ENCODE results near the gene AOPEP. TPM values are rescaled to one million over a fixed set of nuclear protein-coding genes. Genes with fewer than 3 reads are reported as not detected.
"Not testable (repeated sequence)": the region's sequence is repeated elsewhere in the genome, so short reads cannot be mapped to it uniquely, and the experiment has no call there.

The AOPEP gene
- total RNA-seq, 1 donor from 2014 or later: 22.1 TPM

GRCh38 chr9:94956731-94957130 lies 230.2 kb downstream of the AOPEP start:
- H3K9me3 Mint-ChIP-seq (ENCODE audit: unreplicated experiment): no peaks in the 10 kb centered on the region
- H3K4me3 Mint-ChIP-seq (ENCODE audit: unreplicated experiment): no peak overlapping the region
- H3K4me1 Mint-ChIP-seq (ENCODE audit: unreplicated experiment): peaks cover 13% of the 10 kb centered on the region
- no peak for TF ChIP-seq CTCF (IDR thresholded peaks at IDR 0.05; ENCODE audit: unreplicated experiment)
- H3K27ac Mint-ChIP-seq (ENCODE audit: unreplicated experiment): no peak overlapping the region
- no peak for DNase-seq (ENCODE audit: low spot score)
- no peaks in the 10 kb centered on the region for H3K36me3 Mint-ChIP-seq (ENCODE audit: low read depth, unreplicated experiment)
- H3K27me3 Mint-ChIP-seq (ENCODE audit: unreplicated experiment): peaks cover 3% of the 10 kb centered on the region

GRCh38 chr9:94960964-94961363 lies 234.5 kb downstream of the AOPEP start:
- Mint-ChIP-seq H3K4me3 (ENCODE audit: unreplicated experiment) (no peak overlapping the region), H3K36me3 (ENCODE audit: low read depth, unreplicated experiment) (no peaks in the 10 kb centered on the region), H3K27ac (ENCODE audit: unreplicated experiment) (no peak overlapping the region), H3K27me3 (ENCODE audit: unreplicated experiment) (peaks cover 3% of the 10 kb centered on the region), H3K9me3 (ENCODE audit: unreplicated experiment) (no peaks in the 10 kb centered on the region), H3K4me1 (ENCODE audit: unreplicated experiment) (no peaks in the 10 kb centered on the region)
- DNase-seq (ENCODE audit: low spot score): no peak
- no peak for TF ChIP-seq CTCF (IDR thresholded peaks at IDR 0.05; ENCODE audit: unreplicated experiment)

- no peaks in the 10 kb centered on the region for H3K36me3 Mint-ChIP-seq (ENCODE audit: low read depth, unreplicated experiment)
- H3K4me1 Mint-ChIP-seq (ENCODE audit: unreplicated experiment): no peaks in the 10 kb centered on the region
- H3K4me3 Mint-ChIP-seq (ENCODE audit: unreplicated experiment): no peak overlapping the region
- H3K27ac Mint-ChIP-seq (ENCODE audit: unreplicated experiment): no peak overlapping the region
- H3K9me3 Mint-ChIP-seq (ENCODE audit: unreplicated experiment): no peaks in the 10 kb centered on the region
- DNase-seq (ENCODE audit: low spot score): no peak
- no peaks in the 10 kb centered on the region for H3K27me3 Mint-ChIP-seq (ENCODE audit: unreplicated experiment)
- TF ChIP-seq CTCF (IDR thresholded peaks at IDR 0.05; ENCODE audit: unreplicated experiment): no peak
Measured at GRCh38 chr9:94961870-94962269, 235.4 kb downstream of the AOPEP start.

GRCh38 chr9:94965631-94966030 lies 239.1 kb downstream of the AOPEP start:
- H3K27ac Mint-ChIP-seq (ENCODE audit: unreplicated experiment); H3K36me3 Mint-ChIP-seq (ENCODE audit: low read depth, unreplicated experiment); DNase-seq (ENCODE audit: low spot score); H3K27me3 Mint-ChIP-seq (ENCODE audit: unreplicated experiment); H3K4me3 Mint-ChIP-seq (ENCODE audit: unreplicated experiment); H3K9me3 Mint-ChIP-seq (ENCODE audit: unreplicated experiment): not testable (repeated sequence)
- peaks cover 12% of the 10 kb centered on the region for H3K4me1 Mint-ChIP-seq (ENCODE audit: unreplicated experiment)

- H3K4me1 Mint-ChIP-seq (ENCODE audit: unreplicated experiment): peaks cover 14% of the 10 kb centered on the region
- H3K27ac Mint-ChIP-seq (ENCODE audit: unreplicated experiment); H3K27me3 Mint-ChIP-seq (ENCODE audit: unreplicated experiment); DNase-seq (ENCODE audit: low spot score); H3K4me3 Mint-ChIP-seq (ENCODE audit: unreplicated experiment); H3K9me3 Mint-ChIP-seq (ENCODE audit: unreplicated experiment); H3K36me3 Mint-ChIP-seq (ENCODE audit: low read depth, unreplicated experiment): not testable (repeated sequence)
Measured at GRCh38 chr9:94966046-94966445, 239.5 kb downstream of the AOPEP start.

- TF ChIP-seq CTCF (IDR thresholded peaks at IDR 0.05; ENCODE audit: unreplicated experiment): no peak
- Mint-ChIP-seq H3K36me3 (ENCODE audit: low read depth, unreplicated experiment) (no peaks in the 10 kb centered on the region), H3K4me3 (ENCODE audit: unreplicated experiment) (no peak overlapping the region), H3K9me3 (ENCODE audit: unreplicated experiment) (no peaks in the 10 kb centered on the region), H3K4me1 (ENCODE audit: unreplicated experiment) (peaks cover 19% of the 10 kb centered on the region), H3K27ac (ENCODE audit: unreplicated experiment) (no peak overlapping the region), H3K27me3 (ENCODE audit: unreplicated experiment) (peaks cover 2% of the 10 kb centered on the region)
- no peak for DNase-seq (ENCODE audit: low spot score)
Measured at GRCh38 chr9:94967482-94967881, 241.0 kb downstream of the AOPEP start.
